IMR-90 (cell line): ENCODE data around the gene OSBPL6. TPM values are rescaled to one million over a fixed set of nuclear protein-coding genes. Genes with fewer than 3 reads are reported as not detected.

Experiments used
- ATAC-seq: fragments of 200-7000 bp; cut with Tn5 transposase; 2 replicates; pipeline ENCODE4 v1.9.1; 2020; ENCODE audit warnings: low read depth, mild to moderate bottlenecking, moderate library complexity
- BruUV-seq: library from RNA; stranded (reverse); fragments of 400-500 nt; replicated peaks from 2 replicates; lab custom pipeline; 2021; lab: Mats Ljungman, UMichigan
- CTCF ChIA-PET: fragments of 300-600 bp; formaldehyde crosslinking; extraction: SDS; loops from one replicate; lab custom pipeline; 2021; ENCODE audit warnings: antibody characterized with exemption; lab: Yijun Ruan, JAX
- POLR2A ChIA-PET: fragments of 300-600 bp; sonication (Branson Sonifier 250); formaldehyde crosslinking; loops from one replicate; lab custom pipeline; 2022; ENCODE audit warnings: antibody characterized with exemption; ENCODE audit not compliant: unreplicated experiment; lab: Charles Lee
- DNase-seq: peaks from one replicate; pipeline ENCODE4 v3.0.0; 2013
- H2AFZ ChIP-seq: replicated peaks from 2 replicates; pipeline ENCODE3; 2013; ENCODE audit warnings: low read length, mild to moderate bottlenecking; ENCODE audit not compliant: poor library complexity
- H2AK5ac ChIP-seq: 2 replicates; pipeline ENCODE4 v1.6.1; 2013; ENCODE audit warnings: low read depth, low read length, inconsistent platforms
- H2AK9ac ChIP-seq: replicated peaks from 2 replicates; pipeline ENCODE3; 2013; ENCODE audit warnings: mild to moderate bottlenecking, low read depth, low read length, moderate library complexity; ENCODE audit not compliant: poor library complexity
- H2BK120ac ChIP-seq: 2 replicates; pipeline ENCODE4 v1.6.1; 2013; ENCODE audit warnings: low read depth, low read length, inconsistent platforms
- H2BK15ac ChIP-seq: 3 replicates; pipeline ENCODE4 v1.6.1; 2013; ENCODE audit warnings: low read depth, low read length, inconsistent platforms
- H2BK20ac ChIP-seq: 2 replicates; pipeline ENCODE4 v1.6.1; 2013; ENCODE audit warnings: low read depth, mild to moderate bottlenecking, inconsistent platforms, low read length, moderate library complexity
- H2BK5ac ChIP-seq: 2 replicates; pipeline ENCODE4 v1.6.1; 2013; ENCODE audit warnings: mild to moderate bottlenecking, low read depth, low read length, inconsistent platforms; ENCODE audit not compliant: poor library complexity, severe bottlenecking
- H3K14ac ChIP-seq: replicated peaks from 2 replicates; pipeline ENCODE4 v1.6.1; 2013; ENCODE audit warnings: low read depth, low read length, inconsistent platforms
- H3K18ac ChIP-seq: 2 replicates; pipeline ENCODE4 v1.6.1; 2013; ENCODE audit warnings: low read depth, low read length, control low read depth
- H3K23ac ChIP-seq: 2 replicates; pipeline ENCODE4 v1.6.1; 2013; ENCODE audit warnings: low read depth, low read length, inconsistent platforms
- H3K27ac ChIP-seq: 2 replicates; pipeline ENCODE4 v1.5.1; 2013; ENCODE audit warnings: mild to moderate bottlenecking, control low read depth, low read length; ENCODE audit not compliant: insufficient read depth
- H3K27me3 ChIP-seq: 2 replicates; pipeline ENCODE4 v1.6.1; 2013; ENCODE audit warnings: low read length; ENCODE audit not compliant: control insufficient read depth, insufficient read depth
- H3K36me3 ChIP-seq: 2 replicates; pipeline ENCODE4 v1.6.1; 2013; ENCODE audit warnings: low read length, mixed read lengths; ENCODE audit not compliant: control insufficient read depth, insufficient read depth
- H3K4ac ChIP-seq: 2 replicates; pipeline ENCODE4 v1.6.1; 2013; ENCODE audit warnings: low read depth, low read length, inconsistent platforms
- H3K4me1 ChIP-seq: 2 replicates; pipeline ENCODE4 v1.6.1; 2013; ENCODE audit warnings: low read length, mixed read lengths; ENCODE audit not compliant: control insufficient read depth, insufficient read depth
- H3K4me2 ChIP-seq: 2 replicates; pipeline ENCODE4 v1.6.1; 2013; ENCODE audit warnings: low read depth, mild to moderate bottlenecking, control low read depth, low read length, moderate library complexity
- H3K4me3 ChIP-seq: 2 replicates; pipeline ENCODE4 v1.5.1; 2013; ENCODE audit warnings: low read depth, mild to moderate bottlenecking, control low read depth, low read length, moderate library complexity; ENCODE audit not compliant: insufficient read depth
- H3K56ac ChIP-seq: 2 replicates; pipeline ENCODE4 v1.6.1; 2013; ENCODE audit warnings: low read length, inconsistent platforms; ENCODE audit not compliant: insufficient read depth; ENCODE audit errors: extremely low read depth
- H3K79me1 ChIP-seq, 2 experiments: 2 replicates each; pipeline ENCODE4 v1.6.1; 2013; ENCODE audit warnings: low read length in 2 of 2, inconsistent platforms in 1 of 2, low read depth in 1 of 2
- H3K9ac ChIP-seq: 2 replicates; pipeline ENCODE4 v1.6.1; 2013; ENCODE audit warnings: low read depth, low read length, control low read depth
- H3K9me1 ChIP-seq: 2 replicates; pipeline ENCODE4 v1.6.1; 2013; ENCODE audit warnings: low read length, inconsistent platforms; ENCODE audit not compliant: insufficient read depth
- H3K9me3 ChIP-seq: 2 replicates; pipeline ENCODE4 v1.6.1; 2013; ENCODE audit warnings: low read length; ENCODE audit not compliant: control insufficient read depth, insufficient read depth
- H4K20me1 ChIP-seq: 2 replicates; pipeline ENCODE4 v1.6.1; 2013; ENCODE audit warnings: low read length, inconsistent platforms; ENCODE audit not compliant: insufficient read depth
- H4K5ac ChIP-seq: 2 replicates; pipeline ENCODE4 v1.6.1; 2013; ENCODE audit warnings: mild to moderate bottlenecking, low read depth, low read length, control low read depth
- H4K8ac ChIP-seq, 2 experiments: 2 replicates each; pipeline ENCODE4 v1.6.1; 2013; ENCODE audit warnings: low read depth in 2 of 2, low read length in 2 of 2, control low read depth in 1 of 2, inconsistent platforms in 1 of 2
- H4K91ac ChIP-seq: 2 replicates; pipeline ENCODE4 v1.6.1; 2013; ENCODE audit warnings: low read depth, low read length, inconsistent platforms; ENCODE audit not compliant: insufficient read depth
- CHD1 ChIP-seq: IDR thresholded peaks from 2 replicates; pipeline ENCODE4 v1.6.1; 2012; ENCODE audit warnings: low read depth, low read length, improper control_type of control experiment
- ELK1 ChIP-seq: fragments of 150-350 bp; IDR thresholded peaks from 2 replicates; pipeline ENCODE4 v1.6.1; 2016; ENCODE audit warnings: low read depth, mild to moderate bottlenecking, low read length, moderate library complexity, borderline replicate concordance
- MAFK ChIP-seq: IDR thresholded peaks from 2 replicates; pipeline ENCODE4 v1.6.1; 2012; ENCODE audit warnings: low read depth, low read length, improper control_type of control experiment
- MXI1 ChIP-seq: IDR thresholded peaks from 2 replicates; pipeline ENCODE4 v1.6.1; 2012; ENCODE audit warnings: low read depth, mild to moderate bottlenecking, low read length, moderate library complexity, borderline replicate concordance
- POLR2A ChIP-seq: IDR thresholded peaks from 2 replicates; pipeline ENCODE4 v1.6.1; 2012; ENCODE audit warnings: mild to moderate bottlenecking, low read depth, low read length
- RFX5 ChIP-seq: IDR thresholded peaks from 2 replicates; pipeline ENCODE4 v1.8.0; 2012; ENCODE audit warnings: low read depth, mild to moderate bottlenecking, low read length, moderate library complexity
- WGBS, 2 experiments: methylation state at CpG; one replicate each; pipeline versions ENCODE4 v1.1.5 to v1.1.7; 2013; ENCODE audit warnings: missing lambda C conversion rate in 2 of 2; ENCODE audit not compliant: insufficient read length in 1 of 2; ENCODE audit errors: extremely low coverage in 2 of 2; 5-methylcytosine and 5-hydroxymethylcytosine counted together
- dilution Hi-C: fragments of 300-500 bp; cut with HindIII; formaldehyde crosslinking; loops from one replicate; pipeline ENCODE4 v1.14.3; 2018; ENCODE audit warnings: low sequenced_read_pairs; ENCODE audit not compliant: unreplicated experiment
- in situ Hi-C: fragments of 300-500 bp; cut with MboI; formaldehyde crosslinking; loops from 3 replicates; pipeline ENCODE4 v1.14.3; 2019; ENCODE audit warnings: low sequenced_read_pairs, inconsistent platforms, mixed read lengths
- intact Hi-C: fragments of 100-400 bp; cut with micrococcal nuclease; formaldehyde crosslinking; loops from 2 replicates; pipeline ENCODE4 v1.10.0; 2022
- polyA plus RNA-seq, 3 experiments: library from polyadenylated mRNA; depleted of rRNA; stranded (reverse); fragments of >200 nt; gene quantifications; 2 replicates each; pipeline ENCODE4 v1.2.3, GENCODE V29; 2012; ENCODE audit warnings: low replicate concordance in 1 of 3
- total RNA-seq: library from RNA; depleted of rRNA; stranded (reverse); fragments of >200 nt; gene quantifications from 2 replicates; pipeline ENCODE4 v1.2.3, GENCODE V29; 2012

OSBPL6 gene
- total and polyA plus RNA-seq, 2 of the 4 experiments (the other 2 are of a cell fraction), result 3.2 to 3.7 TPM

- ATAC-seq (no peak), DNase-seq (no peak)
- H3K36me3 ChIP-seq, result no peaks in the 10 kb centered on the region
- TF ChIP-seq ELK1, result no peak
- TF ChIP-seq MAFK, result no peak
- TF ChIP-seq CHD1, result no peak
- TF ChIP-seq RFX5, result no peak
- TF ChIP-seq POLR2A, result no peak
- TF ChIP-seq MXI1, result no peak
- H2BK20ac ChIP-seq, result no peak overlapping the region
- no peaks in the 10 kb centered on the region for H3K9me3 ChIP-seq
- H2BK120ac ChIP-seq, result no peak overlapping the region
- no peaks in the 10 kb centered on the region for H4K20me1 ChIP-seq
- H2AFZ ChIP-seq, result no peak overlapping the region
- no peak overlapping the region for H3K27ac ChIP-seq
- in situ Hi-C loops (no loop called here), dilution Hi-C loops (no loop called here), intact Hi-C loops (no loop called here)
- BruUV-seq, result no TSS peak
- H3K27me3 ChIP-seq, result no peaks in the 10 kb centered on the region
- no peak overlapping the region for H3K4me2 ChIP-seq
- no peak overlapping the region for H2BK15ac ChIP-seq
- no peak overlapping the region for H3K14ac ChIP-seq
- no peak overlapping the region for H3K23ac ChIP-seq
- no peaks in the 10 kb centered on the region; a peak in 2 of 4 replicates for H3K79me1 ChIP-seq
- WGBS, 2 experiments, result no CpG with 5 or more reads among the region's 1 CpG
- no peak overlapping the region for H2AK5ac ChIP-seq
- no peak overlapping the region for H3K9ac ChIP-seq
- no peak overlapping the region for H2BK5ac ChIP-seq
- no peak overlapping the region for H3K56ac ChIP-seq
- no peaks in the 10 kb centered on the region for H3K4me1 ChIP-seq
- no peak overlapping the region for H3K4me3 ChIP-seq
- H3K9me1 ChIP-seq, result peaks cover 4% of the 10 kb centered on the region; the same call in 1 of the 2 replicates
- ChIA-PET CTCF (no interaction called here), POLR2A (no interaction called here)
- no peak overlapping the region for H2AK9ac ChIP-seq
- no peak overlapping the region for H4K8ac ChIP-seq
- no peak overlapping the region for H4K5ac ChIP-seq
- H4K91ac ChIP-seq, result no peak overlapping the region
- H3K4ac ChIP-seq, result no peak overlapping the region
- no peak overlapping the region for H3K18ac ChIP-seq
Observed at GRCh38 chr2:178221556-178221955, 27.2 kb downstream of the OSBPL6 start.
